MM.1S (cell line): ENCODE data around the gene GOLT1A.

Experiments used
- CTCF ChIP-seq: fragments of 300-600 bp; sonication (generic); IDR thresholded peaks from 2 replicates; pipeline ENCODE4 v1.5.1; 2016; ENCODE audit warnings: antibody characterized with exemption, low read length, mixed read lengths
- EZH2 ChIP-seq: fragments of 300-600 bp; sonication (generic); optimal IDR thresholded peaks from 2 replicates; pipeline ENCODE3; 2017; ENCODE audit warnings: low read depth, mild to moderate bottlenecking, antibody characterized with exemption, low read length, mixed read lengths

DNA sequence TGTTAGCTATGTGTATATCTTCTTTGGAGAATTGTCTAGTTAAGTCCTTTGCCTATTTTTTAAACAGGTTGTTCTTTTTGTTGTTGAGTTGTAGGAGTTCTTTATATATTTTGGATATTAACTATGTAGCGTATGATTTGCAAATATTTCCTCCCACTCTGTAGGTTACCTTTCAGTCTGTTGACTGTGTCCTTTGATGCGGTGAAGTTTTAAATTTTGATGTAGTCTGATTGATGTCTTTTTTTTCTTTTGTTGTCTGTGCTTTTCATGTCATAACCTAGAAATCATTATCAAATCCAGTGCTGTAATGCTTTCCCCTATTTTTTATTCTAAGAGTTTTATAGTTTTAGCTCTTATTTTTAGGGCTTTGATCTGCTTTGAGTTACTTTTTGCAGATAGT is 8.8 kb downstream of the GOLT1A start:
- TF ChIP-seq CTCF (no peak), EZH2 (no peak)
